Measurements from ENCODE around the gene WNK2. TPM values are rescaled to one million over a fixed set of nuclear protein-coding genes. Genes with fewer than 3 reads are reported as not detected.

The WNK2 gene
- total and polyA plus RNA-seq, 2 of the 4 experiments (the other 2 are of a cell fraction), result not detected

DNA sequence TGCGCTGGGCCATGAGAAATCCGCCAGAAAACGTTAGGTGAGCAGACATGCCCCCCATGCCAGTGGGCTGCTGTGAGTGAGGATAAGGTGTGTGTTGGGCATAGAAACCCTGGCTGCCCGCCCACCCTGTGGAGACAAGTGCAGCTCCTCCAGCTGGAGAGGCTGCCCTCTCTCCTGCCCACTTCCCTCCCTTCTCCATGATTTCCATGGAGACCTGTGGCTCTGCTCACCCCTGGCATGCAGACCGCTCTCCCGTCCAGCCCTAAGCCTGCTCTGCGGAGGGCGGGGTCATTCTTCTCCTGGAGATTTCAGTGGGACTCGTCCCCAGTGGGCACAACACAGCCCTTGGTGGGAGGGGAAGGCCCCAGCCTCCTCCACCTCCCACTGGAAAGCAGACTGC, 134.5 kb downstream of the WNK2 start:
- CTCF ChIA-PET, result no interaction called here
- no peak overlapping the region for H2AK9ac ChIP-seq (replicated peaks; ENCODE audit: low read depth, low read length, poor library complexity)
- H3K79me1 ChIP-seq (ENCODE audit: low read depth in 1 of 2, low read length in 2 of 2), result no peaks in the 10 kb centered on the region
- no peak overlapping the region for H2BK20ac ChIP-seq (ENCODE audit: low read depth, low read length)
- no TSS peak for BruUV-seq (replicated peaks)
- dilution Hi-C loops (cut with HindIII; ENCODE audit: low sequenced_read_pairs, unreplicated experiment), result no loop called here
- intact Hi-C loops (cut with micrococcal nuclease), result loop anchor here (10.0 kb wide), 1 partner anchor 246 kb away; no protein-coding TSS in a partner anchor
- ATAC-seq (ENCODE audit: low read depth), result no peak
- H2AK5ac ChIP-seq (ENCODE audit: low read depth, low read length), result no peak overlapping the region
- no peak overlapping the region for H3K56ac ChIP-seq (ENCODE audit: extremely low read depth, insufficient read depth, low read length)
- no peak overlapping the region for H3K14ac ChIP-seq (replicated peaks; ENCODE audit: low read depth, low read length)
- H2BK15ac ChIP-seq (ENCODE audit: low read depth, low read length), result no peak overlapping the region
- no peak overlapping the region for H3K9ac ChIP-seq (ENCODE audit: low read depth, low read length)
- no peaks in the 10 kb centered on the region for H3K9me3 ChIP-seq (ENCODE audit: control insufficient read depth, insufficient read depth, low read length)
- H3K36me3 ChIP-seq (ENCODE audit: control insufficient read depth, insufficient read depth, low read length), result no peaks in the 10 kb centered on the region
- no peaks in the 10 kb centered on the region for H4K20me1 ChIP-seq (ENCODE audit: insufficient read depth, low read length)
- no peaks in the 10 kb centered on the region for H3K9me1 ChIP-seq (ENCODE audit: insufficient read depth, low read length)
- H3K4ac ChIP-seq (ENCODE audit: low read depth, low read length), result no peak overlapping the region
- H4K8ac ChIP-seq (ENCODE audit: low read depth in 2 of 2, low read length in 2 of 2), result no peak overlapping the region
- no peak overlapping the region for H4K5ac ChIP-seq (ENCODE audit: low read depth, low read length)
- H3K18ac ChIP-seq (ENCODE audit: low read depth, low read length), result no peak overlapping the region
- no peak overlapping the region for H4K91ac ChIP-seq (ENCODE audit: insufficient read depth, low read depth, low read length)
- H2BK120ac ChIP-seq (ENCODE audit: low read depth, low read length), result no peak overlapping the region
- POLR2A ChIA-PET (ENCODE audit: unreplicated experiment), result interaction anchor here (0.5 kb wide), 1 partner anchor 249 kb away, joined by 3 read pairs; no protein-coding TSS in a partner anchor
- no peak overlapping the region for H2BK5ac ChIP-seq (ENCODE audit: low read depth, low read length, poor library complexity, severe bottlenecking)
- no peak overlapping the region for H3K4me2 ChIP-seq (ENCODE audit: low read depth, low read length)
- H3K4me1 ChIP-seq (ENCODE audit: control insufficient read depth, insufficient read depth, low read length), result no peaks in the 10 kb centered on the region
- in situ Hi-C loops (cut with MboI; ENCODE audit: low sequenced_read_pairs), result loop anchor here (25.0 kb wide), 2 partner anchors 94 to 306 kb away; no protein-coding TSS in a partner anchor
- no peak overlapping the region for H3K23ac ChIP-seq (ENCODE audit: low read depth, low read length)
- no CpG with 5 or more reads among the region's 9 CpGs for WGBS, 2 experiments (ENCODE audit: extremely low coverage in 2 of 2, insufficient read length in 1 of 2)
- H2AFZ ChIP-seq (replicated peaks; ENCODE audit: low read length, poor library complexity), result no peak overlapping the region
- no peak for DNase-seq
- H3K27ac ChIP-seq (ENCODE audit: insufficient read depth, low read length), result no peak overlapping the region
- peaks cover 13% of the 10 kb centered on the region for H3K27me3 ChIP-seq (ENCODE audit: control insufficient read depth, insufficient read depth, low read length)
- H3K4me3 ChIP-seq (ENCODE audit: insufficient read depth, low read depth, low read length), result no peak overlapping the region
- TF ChIP-seq MAZ (IDR thresholded peaks at IDR 0.05; ENCODE audit: borderline replicate concordance, low read depth, low read length), result no peak
- no peak for TF ChIP-seq MXI1 (IDR thresholded peaks at IDR 0.05; ENCODE audit: borderline replicate concordance, low read depth, low read length)
- TF ChIP-seq POLR2A (IDR thresholded peaks at IDR 0.05; ENCODE audit: low read depth, low read length), result no peak
- TF ChIP-seq USF2 (IDR thresholded peaks at IDR 0.05; ENCODE audit: low read depth, low read length), result no peak
- no peak for TF ChIP-seq BHLHE40 (IDR thresholded peaks at IDR 0.05; ENCODE audit: low read depth, low read length)
- TF ChIP-seq, protein P1, sequence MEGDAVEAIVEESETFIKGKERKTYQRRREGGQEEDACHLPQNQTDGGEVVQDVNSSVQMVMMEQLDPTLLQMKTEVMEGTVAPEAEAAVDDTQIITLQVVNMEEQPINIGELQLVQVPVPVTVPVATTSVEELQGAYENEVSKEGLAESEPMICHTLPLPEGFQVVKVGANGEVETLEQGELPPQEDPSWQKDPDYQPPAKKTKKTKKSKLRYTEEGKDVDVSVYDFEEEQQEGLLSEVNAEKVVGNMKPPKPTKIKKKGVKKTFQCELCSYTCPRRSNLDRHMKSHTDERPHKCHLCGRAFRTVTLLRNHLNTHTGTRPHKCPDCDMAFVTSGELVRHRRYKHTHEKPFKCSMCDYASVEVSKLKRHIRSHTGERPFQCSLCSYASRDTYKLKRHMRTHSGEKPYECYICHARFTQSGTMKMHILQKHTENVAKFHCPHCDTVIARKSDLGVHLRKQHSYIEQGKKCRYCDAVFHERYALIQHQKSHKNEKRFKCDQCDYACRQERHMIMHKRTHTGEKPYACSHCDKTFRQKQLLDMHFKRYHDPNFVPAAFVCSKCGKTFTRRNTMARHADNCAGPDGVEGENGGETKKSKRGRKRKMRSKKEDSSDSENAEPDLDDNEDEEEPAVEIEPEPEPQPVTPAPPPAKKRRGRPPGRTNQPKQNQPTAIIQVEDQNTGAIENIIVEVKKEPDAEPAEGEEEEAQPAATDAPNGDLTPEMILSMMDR (conservative IDR thresholded peaks at IDR 0.05; ENCODE audit: low read depth, low read length), result no peak
- TF ChIP-seq MAFK (IDR thresholded peaks at IDR 0.05; ENCODE audit: low read depth, low read length), result no peak
- no peak for TF ChIP-seq CHD1 (IDR thresholded peaks at IDR 0.05; ENCODE audit: low read depth, low read length)
- TF ChIP-seq FOS (IDR thresholded peaks at IDR 0.05; ENCODE audit: low read depth, low read length), result no peak
- TF ChIP-seq RFX5 (IDR thresholded peaks at IDR 0.05; ENCODE audit: low read depth, low read length), result no peak
- no peak for TF ChIP-seq SMC3 (IDR thresholded peaks at IDR 0.05; ENCODE audit: low read depth, low read length)
- TF ChIP-seq RCOR1 (IDR thresholded peaks at IDR 0.05; ENCODE audit: insufficient replicate concordance, low read length), result no peak
- TF ChIP-seq, protein P2, sequence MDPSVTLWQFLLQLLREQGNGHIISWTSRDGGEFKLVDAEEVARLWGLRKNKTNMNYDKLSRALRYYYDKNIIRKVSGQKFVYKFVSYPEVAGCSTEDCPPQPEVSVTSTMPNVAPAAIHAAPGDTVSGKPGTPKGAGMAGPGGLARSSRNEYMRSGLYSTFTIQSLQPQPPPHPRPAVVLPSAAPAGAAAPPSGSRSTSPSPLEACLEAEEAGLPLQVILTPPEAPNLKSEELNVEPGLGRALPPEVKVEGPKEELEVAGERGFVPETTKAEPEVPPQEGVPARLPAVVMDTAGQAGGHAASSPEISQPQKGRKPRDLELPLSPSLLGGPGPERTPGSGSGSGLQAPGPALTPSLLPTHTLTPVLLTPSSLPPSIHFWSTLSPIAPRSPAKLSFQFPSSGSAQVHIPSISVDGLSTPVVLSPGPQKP (IDR thresholded peaks at IDR 0.05; ENCODE audit: borderline replicate concordance, low read depth, low read length), result no peak
- TF ChIP-seq RAD21 (IDR thresholded peaks at IDR 0.05; ENCODE audit: low read length), result no peak
- TF ChIP-seq NFE2L2 (IDR thresholded peaks at IDR 0.05; ENCODE audit: low read depth, low read length), result no peak
- no peak for TF ChIP-seq CEBPB (IDR thresholded peaks at IDR 0.05; ENCODE audit: low read depth, low read length)

Measured in IMR-90 (cell line).